Liver (tissue), 9 donors: ENCODE measurements around the gene ZNF839. TPM values are rescaled to one million over a fixed set of nuclear protein-coding genes. Genes with fewer than 3 reads are reported as not detected.

Experiments used
- DNase-seq: peaks from one replicate; pipeline ENCODE4 v3.0.0-alpha.2; 2017; ENCODE audit warnings: low spot score
- H3K27ac ChIP-seq, 2 donors: one replicate each; pipeline ENCODE4 v1.7.0; 2013; ENCODE audit warnings: inconsistent platforms in 2 of 2, low read length in 2 of 2, control low read depth in 1 of 2, low read depth in 1 of 2, mild to moderate bottlenecking in 1 of 2
- H3K27me3 ChIP-seq, 4 donors: one replicate each; pipeline versions ENCODE4 v1.6.1 to v1.7.0; 2013; ENCODE audit warnings: low read length in 3 of 4, inconsistent platforms in 1 of 4, mild to moderate bottlenecking in 1 of 4, moderate library complexity in 1 of 4; ENCODE audit not compliant: control insufficient read depth in 4 of 4, insufficient read depth in 4 of 4
- H3K36me3 ChIP-seq, 4 donors: one replicate each; pipeline versions ENCODE4 v1.6.1 to v1.7.0; 2013; ENCODE audit warnings: low read length in 3 of 4, mild to moderate bottlenecking in 3 of 4, low read depth in 1 of 4, moderate library complexity in 1 of 4; ENCODE audit not compliant: control insufficient read depth in 4 of 4, insufficient read depth in 3 of 4
- H3K4me1 ChIP-seq, 4 donors: one replicate each; pipeline versions ENCODE4 v1.6.1 to v1.7.0; 2013; ENCODE audit warnings: low read length in 3 of 4, mild to moderate bottlenecking in 3 of 4, moderate library complexity in 1 of 4; ENCODE audit not compliant: control insufficient read depth in 4 of 4, insufficient read depth in 4 of 4
- H3K4me3 ChIP-seq, 3 donors: one replicate each; pipeline versions ENCODE4 v1.6.1 to v1.7.0; 2013; ENCODE audit warnings: low read length in 3 of 3, control low read depth in 1 of 3, low read depth in 1 of 3, mild to moderate bottlenecking in 1 of 3
- H3K9ac ChIP-seq, 2 donors: one replicate each; pipeline ENCODE4 v1.7.0; 2013; ENCODE audit warnings: low read length in 2 of 2, mild to moderate bottlenecking in 2 of 2, moderate library complexity in 2 of 2, control low read depth in 1 of 2, low read depth in 1 of 2
- H3K9me3 ChIP-seq, 4 donors: one replicate each; pipeline versions ENCODE4 v1.6.1 to v1.7.0; 2013; ENCODE audit warnings: low read length in 3 of 4; ENCODE audit not compliant: control insufficient read depth in 4 of 4
- ATF3 ChIP-seq: IDR thresholded peaks from 2 replicates; pipeline ENCODE4 v1.6.1; 2016; ENCODE audit warnings: antibody characterized with exemption
- CTCF ChIP-seq: fragments of 150-350 bp; IDR thresholded peaks from 2 replicates; pipeline ENCODE4 v1.5.1; 2017; ENCODE audit warnings: improper control_type of control experiment, low read depth, low read length; ENCODE audit not compliant: missing input control
- EGR1 ChIP-seq, 2 donors: IDR thresholded peaks; 2 replicates each; pipeline ENCODE4 v1.6.1; 2016 to 2018; ENCODE audit warnings: antibody characterized with exemption in 2 of 2, low read depth in 2 of 2
- FOXA1 ChIP-seq: IDR thresholded peaks from 2 replicates; pipeline ENCODE4 v1.6.1; 2016; ENCODE audit warnings: antibody characterized with exemption
- FOXA2 ChIP-seq: IDR thresholded peaks from 2 replicates; pipeline ENCODE4 v1.6.1; 2016; ENCODE audit warnings: antibody characterized with exemption
- GABPA ChIP-seq, 2 donors: IDR thresholded peaks in 1 of 2; conservative IDR thresholded peaks in 1 of 2; 2 replicates each; pipeline ENCODE4 v1.6.1; 2016; ENCODE audit warnings: antibody characterized with exemption in 2 of 2, mild to moderate bottlenecking in 1 of 2, moderate library complexity in 1 of 2
- HNF4A ChIP-seq, 2 donors: conservative IDR thresholded peaks; 2 replicates each; pipeline ENCODE4 v1.6.1; 2016; ENCODE audit warnings: antibody characterized with exemption in 2 of 2, mild to moderate bottlenecking in 2 of 2
- MAX ChIP-seq: IDR thresholded peaks from 2 replicates; pipeline ENCODE4 v1.6.1; 2016; ENCODE audit warnings: antibody characterized with exemption
- NR2F2 ChIP-seq: IDR thresholded peaks from 2 replicates; pipeline ENCODE4 v1.6.1; 2016; ENCODE audit warnings: antibody characterized with exemption
- RAD21 ChIP-seq, 2 donors: IDR thresholded peaks; 2 replicates each; pipeline ENCODE4 v1.6.1; 2016; ENCODE audit warnings: antibody characterized with exemption in 2 of 2, mild to moderate bottlenecking in 2 of 2
- REST ChIP-seq: IDR thresholded peaks from 2 replicates; pipeline ENCODE4 v1.6.1; 2016; ENCODE audit warnings: antibody characterized with exemption, mild to moderate bottlenecking
- RXRA ChIP-seq, 2 donors: IDR thresholded peaks; 2 replicates each; pipeline ENCODE4 v1.6.1; 2017 to 2018; ENCODE audit warnings: antibody characterized with exemption in 2 of 2, mild to moderate bottlenecking in 1 of 2
- TAF1 ChIP-seq: conservative IDR thresholded peaks from 2 replicates; pipeline ENCODE4 v1.6.1; 2016; ENCODE audit warnings: antibody characterized with exemption, mild to moderate bottlenecking
- ZBTB33 ChIP-seq: IDR thresholded peaks from 2 replicates; pipeline ENCODE4 v1.6.1; 2016; ENCODE audit warnings: antibody characterized with exemption
- WGBS: extraction: QIAGEN DNeasy Blood & Tissue Kit; methylation state at CpG from one replicate; pipeline ENCODE4 v1.1.7; 2013; 5-methylcytosine and 5-hydroxymethylcytosine counted together
- polyA plus RNA-seq, 2 donors: library from polyadenylated mRNA; stranded (reverse) in 1 of 2; unstranded in 1 of 2; fragments of 200-250 nt in 1 of 2; fragments of >200 nt in 1 of 2; fragmentation: Nextera tagmentation in 1 of 2; extraction: Ambion mirVana in 1 of 2; gene quantifications; one replicate each; pipeline versions ENCODE4 v1.2.1 to v1.2.3, GENCODE V29; 2013 to 2015
- total RNA-seq, 2 donors: library from RNA; depleted of rRNA; stranded (reverse); fragments of >200 nt; gene quantifications; one replicate each; pipeline ENCODE4 v1.2.3, GENCODE V29; 2014
- donor health status: healthy.
- donor health status: healthy.
- donor health status: healthy.
- donor health status: healthy.
- donor health status: healthy.

Gene ZNF839
- total and polyA plus RNA-seq, 4 donors: 3.1 to 5.6 (median 4.3) TPM

GRCh38 chr14:102344485-102344884 is 24.9 kb downstream of the ZNF839 start:
- Histone ChIP-seq H3K27ac (no peak overlapping the region), H3K27me3 (no peaks in the 10 kb centered on the region), H3K9me3 (no peaks in the 10 kb centered on the region), H3K4me3 (no peak overlapping the region), H3K4me1 (no peaks in the 10 kb centered on the region), H3K36me3 (peaks cover 17 to 72% (median 40%) of the 10 kb centered on the region in 4 donors), H3K9ac (no peak overlapping the region)
- TF ChIP-seq TAF1: no peak
- TF ChIP-seq HNF4A (conservative IDR thresholded peaks at IDR 0.05): no peak
- TF ChIP-seq ATF3: no peak
- TF ChIP-seq NR2F2: no peak
- no peak for TF ChIP-seq FOXA1
- no peak for TF ChIP-seq FOXA2
- no peak for TF ChIP-seq EGR1 (IDR thresholded peaks at IDR 0.05; ENCODE audit: low read depth in 2 of 2)
- no peak for TF ChIP-seq ZBTB33
- WGBS: 70% methylated on average over 5 of the region's 5 CpGs
- no peak for DNase-seq

GRCh38 chr14:102345232-102345631 is 25.7 kb downstream of the ZNF839 start:
- Histone ChIP-seq H3K4me1 (no peaks in the 10 kb centered on the region), H3K27ac (no peak overlapping the region), H3K9ac (no peak overlapping the region), H3K4me3 (no peak overlapping the region), H3K27me3 (no peaks in the 10 kb centered on the region), H3K9me3 (no peaks in the 10 kb centered on the region), H3K36me3 (peaks cover 17 to 75% (median 45%) of the 10 kb centered on the region in 4 donors)
- TF ChIP-seq RXRA (IDR thresholded peaks at IDR 0.05) (no peak), CTCF (no peak), RAD21 (IDR thresholded peaks at IDR 0.05) (no peak), REST (no peak), HNF4A (conservative IDR thresholded peaks at IDR 0.05) (no peak), GABPA (IDR thresholded peaks at IDR 0.05 in 1 of 2, conservative IDR thresholded peaks at IDR 0.05 in 1 of 2) (no peak), MAX (no peak)
- no peak for DNase-seq
- WGBS: 91% methylated on average over 3 of the region's 3 CpGs
